HuH-7 (cell line): ENCODE results near the gene GNG7.
"Not testable (repeated sequence)": the region's sequence is repeated elsewhere in the genome, so short reads cannot be mapped to it uniquely, and the experiment has no call there.

Experiments
- DNase-seq: peaks from one replicate; pipeline ENCODE4 v3.0.0; 2011; ENCODE audit warnings: low spot score

Gene GNG7

DNA sequence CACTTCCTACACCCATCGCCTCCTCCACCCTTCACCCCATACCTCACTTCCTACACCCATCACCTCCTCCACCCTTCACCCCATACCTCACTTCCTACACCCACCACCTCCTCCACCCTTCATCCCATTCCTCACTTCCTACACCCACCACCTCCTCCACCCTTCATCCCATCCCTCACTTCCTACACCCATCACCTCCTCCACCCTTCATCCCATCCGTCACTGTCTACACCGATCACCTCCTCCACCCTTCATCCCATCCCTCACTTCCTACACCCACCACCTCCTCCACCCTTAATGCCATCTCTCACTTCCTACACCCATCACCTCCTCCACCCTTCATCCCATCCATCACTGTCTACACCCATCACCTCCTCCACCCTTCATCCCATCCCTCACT is 10.7 kb upstream of the GNG7 start:
- not testable (repeated sequence) for DNase-seq

DNA sequence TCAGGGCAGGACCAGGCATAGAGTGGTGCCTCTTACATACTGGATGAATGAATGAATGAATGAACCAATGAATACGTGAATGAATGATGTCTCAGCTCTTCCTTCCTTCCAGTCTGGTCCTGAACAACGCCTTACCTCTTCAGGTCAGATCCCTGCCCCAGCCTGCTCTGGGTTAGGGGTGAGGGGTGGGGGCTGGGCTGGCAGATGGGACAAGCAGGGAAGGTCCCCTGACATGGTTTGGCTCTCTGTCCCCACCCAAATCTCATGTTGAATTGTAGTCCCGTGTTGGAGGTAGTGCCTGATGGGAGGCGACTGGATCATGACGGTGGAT is 9.3 kb upstream of the GNG7 start:
- DNase-seq, result no peak

DNA sequence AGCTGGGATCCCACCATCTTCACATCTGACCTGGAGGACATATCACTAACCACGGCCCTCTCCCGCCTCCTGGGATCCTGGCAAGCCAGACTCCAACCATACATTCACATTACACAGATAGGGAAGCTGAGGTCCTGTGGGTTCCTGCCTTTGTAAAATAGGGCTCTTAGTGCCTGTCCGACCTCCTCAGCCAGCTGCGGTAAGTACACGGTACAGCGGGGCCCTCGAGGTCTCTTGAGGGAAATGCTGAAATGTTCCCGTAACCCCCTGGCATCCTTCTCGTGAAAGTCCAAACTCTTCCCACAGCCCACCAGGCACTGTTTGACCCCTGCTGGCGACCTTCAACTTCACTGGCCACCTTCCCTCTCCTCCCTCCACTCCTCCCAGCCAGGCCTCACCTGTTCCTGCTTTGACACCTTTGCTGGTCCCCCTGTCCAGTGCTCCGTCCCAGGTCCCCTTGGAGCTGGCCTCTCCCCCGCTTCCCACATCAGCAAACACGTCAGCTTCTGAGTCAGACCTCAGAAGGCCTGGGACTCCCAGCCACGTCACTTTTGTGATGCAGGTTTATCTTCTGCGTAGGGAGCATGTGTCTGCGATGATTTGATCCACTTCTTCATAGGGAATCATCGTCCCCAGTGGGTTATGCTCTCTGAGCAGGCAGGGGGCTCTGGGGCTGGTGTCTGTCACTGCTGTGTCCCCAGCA is 8.8 kb upstream of the GNG7 start:
- DNase-seq, result no peak

DNA sequence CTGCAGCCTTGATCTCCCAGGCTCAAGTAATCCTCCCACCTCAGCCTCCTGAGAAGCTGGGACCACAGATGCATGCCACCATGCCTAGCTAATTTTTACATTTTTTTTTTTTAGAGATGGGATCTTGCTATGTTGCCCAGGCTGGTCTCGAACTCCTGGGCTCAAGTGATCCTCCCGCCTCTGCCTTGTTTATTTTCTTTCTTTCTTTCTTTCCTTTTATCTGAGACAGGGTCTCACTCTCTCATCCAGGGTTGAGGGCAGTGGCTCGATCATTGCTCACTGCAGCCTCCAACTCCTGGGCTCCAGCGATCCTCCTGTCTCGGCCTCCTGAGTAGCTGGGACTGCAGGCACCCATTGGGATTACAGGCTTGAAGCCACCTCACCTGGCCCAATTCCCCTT is 3.8 kb upstream of the GNG7 start:
- no peak for DNase-seq

DNA sequence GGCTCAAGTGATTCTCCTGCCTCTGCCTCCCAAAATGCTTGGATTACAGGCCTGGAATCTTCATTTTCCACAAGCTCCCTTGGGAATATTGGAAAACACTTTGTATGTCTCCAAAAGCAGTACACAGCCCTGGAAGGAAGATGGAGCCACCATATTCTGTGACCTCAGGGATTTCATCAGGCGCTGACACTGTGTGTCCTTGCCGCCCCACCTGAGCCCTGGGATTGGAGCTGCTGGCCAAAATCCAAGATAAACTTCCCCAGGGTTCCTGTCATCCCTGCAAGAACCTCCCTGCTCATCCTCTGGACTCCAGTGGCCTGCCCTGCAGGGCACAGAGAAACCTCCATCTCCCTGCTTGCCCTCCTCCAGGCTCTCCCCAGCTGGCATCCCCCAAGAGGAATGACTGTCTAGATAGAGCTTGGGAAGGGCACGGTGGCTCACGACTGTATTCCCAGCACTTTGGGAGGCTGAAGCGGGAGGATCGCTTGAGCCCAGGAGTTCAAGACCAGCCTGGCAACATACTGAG is 1.3 kb upstream of the GNG7 start:
- no peak for DNase-seq

DNA sequence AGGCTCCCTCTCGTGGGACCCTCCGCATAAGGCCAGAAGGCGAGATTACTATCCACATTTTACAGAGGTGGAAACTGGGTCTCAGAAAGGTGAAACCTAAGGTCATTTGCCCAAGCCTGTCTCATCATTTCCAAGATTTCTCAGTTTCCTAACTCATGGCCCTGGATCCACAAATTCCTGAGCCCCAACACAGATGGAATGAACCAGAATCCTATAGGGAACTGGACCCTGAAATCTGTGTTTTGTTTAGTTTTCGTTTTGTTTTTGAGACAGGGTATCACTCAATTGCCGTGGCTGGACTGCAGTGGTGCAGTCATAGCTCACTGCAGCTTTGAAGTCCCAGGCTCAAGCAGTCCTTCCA is 563 bp upstream of the GNG7 start:
- DNase-seq, result no peak

DNA sequence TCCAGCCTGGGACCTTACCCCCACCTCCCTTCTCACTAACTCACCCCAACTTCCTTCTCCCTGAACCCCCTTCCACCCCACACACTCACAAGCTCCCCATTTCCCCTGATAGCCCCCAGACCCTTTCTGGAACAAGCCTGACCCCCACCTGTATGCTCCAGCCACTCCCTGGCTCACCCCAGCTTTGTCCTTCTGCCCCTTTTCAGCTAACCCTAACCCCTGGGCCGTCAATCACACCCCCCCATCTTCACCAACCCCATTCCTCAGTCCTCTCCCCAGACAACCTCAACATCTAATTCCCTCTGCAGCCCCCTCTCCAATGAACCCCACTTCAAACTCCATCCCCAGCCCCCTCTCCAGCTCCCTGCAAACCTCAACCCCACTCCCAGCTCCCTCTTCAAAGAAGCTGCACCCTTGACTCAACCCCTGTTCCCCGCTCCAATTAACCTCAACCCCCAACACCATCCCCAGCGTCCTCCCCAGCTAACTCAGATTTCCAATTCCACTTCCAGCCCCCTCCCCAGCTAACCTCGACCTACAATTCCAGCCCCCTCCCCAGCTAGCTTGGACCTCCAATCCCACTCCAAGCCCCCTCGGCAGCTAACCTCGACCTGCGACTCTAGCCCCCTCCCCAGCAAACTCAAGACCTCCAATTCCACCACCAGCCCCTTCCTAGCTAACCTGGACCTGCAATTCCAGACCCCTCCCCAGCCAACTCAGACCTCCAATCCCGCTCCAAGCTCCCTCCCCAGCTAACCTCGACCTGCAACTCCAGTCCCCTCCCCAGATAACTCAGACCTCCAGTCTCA is 929 bp downstream of the GNG7 start:
- DNase-seq, result no peak

DNA sequence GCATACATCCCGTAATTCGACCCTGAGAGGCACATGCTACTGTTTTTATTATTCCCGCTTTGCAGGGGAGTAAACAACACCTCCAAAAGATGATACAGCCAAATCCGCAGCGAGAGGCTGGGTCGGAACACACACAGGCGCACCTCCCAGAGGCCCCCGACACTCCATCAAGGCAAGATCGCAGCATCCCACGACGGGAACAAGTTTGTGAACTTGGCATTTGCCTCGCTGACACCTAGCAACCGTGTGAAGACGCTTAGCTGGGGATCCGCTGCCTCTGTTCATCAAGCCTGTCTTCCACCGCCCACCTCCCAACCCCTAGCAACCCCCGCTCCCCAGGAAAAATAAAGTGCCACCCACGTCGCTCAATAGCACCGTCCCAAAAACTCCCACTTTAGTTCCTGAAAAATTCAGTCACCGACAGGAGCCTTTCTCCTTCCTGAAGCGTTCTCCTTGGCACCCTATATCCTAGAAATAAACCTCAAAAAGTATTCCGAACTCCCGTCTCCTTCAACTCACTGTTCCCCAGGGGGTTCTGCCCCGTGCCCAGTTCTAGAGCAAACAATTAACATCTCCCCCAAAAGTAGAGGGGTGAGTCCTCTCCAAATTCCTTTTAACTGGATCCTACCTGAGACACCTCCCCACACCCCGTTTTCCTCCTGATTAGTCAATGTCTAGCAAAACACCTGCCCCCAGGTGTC is 1.7 kb downstream of the GNG7 start:
- no peak for DNase-seq

DNA sequence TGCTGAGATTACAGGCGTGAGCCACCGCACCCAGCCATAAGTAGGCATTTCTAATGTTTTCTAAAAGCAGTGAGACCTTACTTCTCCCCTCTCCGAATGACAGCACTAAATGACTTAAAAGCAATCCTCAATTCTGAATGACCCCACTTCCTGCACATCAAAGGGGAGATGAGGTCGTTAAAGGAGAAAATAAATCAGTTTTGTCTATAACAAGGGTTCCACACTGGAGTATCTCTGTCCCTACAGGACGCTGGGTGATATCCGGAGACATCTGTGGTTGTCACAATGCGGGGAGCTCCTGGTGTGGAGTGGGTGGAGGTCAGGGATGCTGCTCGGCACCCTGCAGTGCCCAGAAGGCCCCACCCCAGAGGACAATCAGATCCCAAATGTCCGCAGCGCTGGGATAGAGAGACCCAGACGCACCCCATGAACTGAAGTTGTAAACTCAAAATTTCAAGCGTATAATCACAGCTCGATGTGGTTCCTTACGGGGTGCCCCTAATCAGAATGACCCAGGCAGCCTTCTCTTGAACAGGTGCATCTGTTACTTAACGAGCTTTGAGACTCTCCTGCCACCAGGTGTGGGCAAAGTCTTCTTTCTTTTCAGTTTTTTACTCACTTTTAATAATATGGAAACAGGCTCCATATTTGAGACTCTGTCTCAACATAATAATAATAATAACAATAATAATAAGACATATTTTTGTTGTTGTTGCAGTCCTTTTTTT is 2.9 kb downstream of the GNG7 start:
- DNase-seq, result no peak

DNA sequence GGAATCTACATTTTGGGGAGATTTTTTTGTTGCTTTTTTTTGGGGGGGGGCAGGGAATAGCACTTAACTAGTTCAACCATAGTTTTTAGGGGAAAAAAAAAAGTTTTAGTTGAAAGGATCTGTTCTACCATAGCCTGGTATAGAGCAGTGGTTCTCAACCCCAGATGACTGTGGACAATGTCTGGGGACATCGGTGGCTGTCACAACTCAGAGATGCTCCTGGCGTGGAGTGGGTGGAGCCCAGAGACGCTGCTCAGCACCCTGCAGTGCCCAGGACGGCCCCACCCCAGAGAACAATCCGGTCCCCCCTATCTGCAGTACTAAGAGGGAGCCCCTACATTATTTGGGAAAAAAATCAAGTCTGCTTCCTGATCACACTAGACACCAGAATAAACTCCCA is 8.3 kb downstream of the GNG7 start:
- DNase-seq, result no peak

DNA sequence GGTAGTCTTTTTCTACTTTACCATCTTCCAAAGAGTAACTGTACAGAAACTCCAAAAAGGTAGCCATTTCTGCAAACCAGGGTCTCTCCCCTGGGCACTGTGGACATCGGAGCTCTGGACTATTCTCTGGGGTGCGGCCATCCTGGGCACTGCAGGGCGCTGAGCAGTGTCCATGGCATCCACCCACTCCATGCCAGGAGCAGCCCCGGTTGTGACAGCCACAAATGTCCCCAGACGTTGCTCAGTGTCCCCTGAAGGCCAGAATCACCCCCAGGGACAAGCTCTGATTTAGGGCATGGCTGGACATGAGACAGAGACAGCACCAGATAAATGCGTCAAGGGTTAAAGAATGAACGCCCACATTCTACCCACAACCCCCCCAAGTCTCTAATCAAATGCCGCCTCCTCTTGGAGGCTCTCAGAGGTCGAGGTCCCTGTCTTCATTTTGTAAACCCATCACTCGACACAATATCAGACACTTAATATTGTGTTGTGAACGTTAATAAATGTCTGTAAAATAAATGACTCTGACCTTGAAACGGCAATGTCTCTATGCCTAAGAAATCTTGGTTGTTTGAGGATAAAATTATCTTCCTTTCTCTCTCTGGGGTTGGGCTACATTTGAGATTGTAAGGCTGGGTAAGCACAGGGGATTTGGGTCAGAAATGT is 8.9 kb downstream of the GNG7 start:
- DNase-seq, result no peak

DNA sequence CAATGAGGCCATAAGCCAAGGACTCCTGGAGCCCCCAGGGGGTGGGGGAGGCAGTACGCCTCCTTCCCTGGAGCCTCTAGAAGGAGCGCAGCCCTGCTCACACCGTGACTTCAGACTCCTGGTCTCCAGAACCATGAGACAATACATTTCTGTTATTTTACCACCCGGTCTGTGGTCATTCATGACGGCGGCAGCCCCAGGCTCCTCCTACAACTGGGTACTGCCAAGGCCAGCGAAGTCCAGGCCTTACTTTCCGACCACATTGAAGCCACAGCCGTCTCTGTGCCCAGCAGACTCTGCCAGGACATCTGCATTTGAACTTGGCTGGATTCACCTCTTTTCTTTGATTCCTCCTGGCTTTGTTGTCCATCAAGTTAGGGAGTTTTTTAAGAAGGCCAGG is 10.5 kb downstream of the GNG7 start:
- no peak for DNase-seq

DNA sequence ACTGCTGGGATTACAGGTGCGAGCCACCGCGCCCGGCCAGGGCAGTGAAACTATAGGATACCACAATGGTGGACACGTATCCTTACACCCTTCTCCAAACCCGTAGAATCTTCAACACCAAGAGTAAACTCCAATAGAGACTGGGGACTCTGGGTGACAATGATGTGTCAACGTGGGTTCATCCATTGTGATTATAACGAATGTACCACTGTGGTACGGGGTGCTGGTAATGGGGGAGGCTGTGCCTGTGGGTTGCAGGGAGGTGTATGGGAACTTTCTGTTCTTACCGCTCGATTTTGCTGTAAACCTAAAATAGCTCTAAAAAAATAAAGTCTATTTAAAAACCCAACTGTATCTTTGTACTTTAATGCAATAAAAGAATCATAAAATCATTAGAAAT is 11.6 kb downstream of the GNG7 start:
- DNase-seq, result no peak

DNA sequence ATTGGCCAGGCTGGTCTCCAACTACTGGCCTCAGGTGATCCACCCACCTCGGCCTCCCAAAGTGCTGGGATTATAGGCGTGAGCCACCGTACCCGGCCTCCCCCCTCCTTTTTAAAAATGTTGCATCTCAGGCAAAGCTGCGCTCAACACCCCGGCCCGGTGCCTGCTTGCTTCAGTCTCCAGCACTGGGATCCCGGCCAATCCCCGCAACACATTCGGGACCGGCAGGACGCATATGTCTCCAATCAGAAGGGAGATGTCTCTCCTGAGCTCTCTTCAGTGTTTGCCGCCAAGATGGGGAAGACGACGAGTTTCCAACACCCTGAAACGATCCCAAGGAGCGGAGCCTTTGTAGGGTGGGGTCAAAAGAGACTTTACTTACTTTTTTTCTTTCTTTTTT is 16.1 kb downstream of the GNG7 start:
- no peak for DNase-seq

DNA sequence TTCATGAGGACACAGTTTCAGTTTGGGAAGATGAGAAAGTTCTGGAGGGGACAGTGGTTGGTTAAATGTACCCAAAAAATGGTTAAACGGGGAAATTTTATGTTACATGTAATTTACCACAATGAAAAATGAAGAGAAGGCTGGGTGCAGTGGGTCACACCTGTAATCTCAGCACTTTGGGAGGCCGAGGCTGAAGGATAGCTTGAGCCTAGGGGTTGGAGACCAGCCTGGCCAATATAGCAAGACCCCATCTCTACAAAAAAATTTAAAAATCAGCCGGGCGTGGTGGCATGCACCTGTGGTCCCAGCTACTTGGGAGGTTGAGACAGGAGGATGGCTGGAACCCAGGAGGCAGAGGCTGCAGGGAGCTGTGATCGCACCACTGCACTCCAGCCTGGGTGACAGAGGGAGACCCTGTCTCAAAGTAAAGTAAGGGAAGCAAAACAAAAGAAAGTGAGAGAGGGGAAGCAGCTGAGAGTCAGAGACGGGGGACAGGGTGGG is 17.2 kb downstream of the GNG7 start:
- DNase-seq, result no peak

DNA sequence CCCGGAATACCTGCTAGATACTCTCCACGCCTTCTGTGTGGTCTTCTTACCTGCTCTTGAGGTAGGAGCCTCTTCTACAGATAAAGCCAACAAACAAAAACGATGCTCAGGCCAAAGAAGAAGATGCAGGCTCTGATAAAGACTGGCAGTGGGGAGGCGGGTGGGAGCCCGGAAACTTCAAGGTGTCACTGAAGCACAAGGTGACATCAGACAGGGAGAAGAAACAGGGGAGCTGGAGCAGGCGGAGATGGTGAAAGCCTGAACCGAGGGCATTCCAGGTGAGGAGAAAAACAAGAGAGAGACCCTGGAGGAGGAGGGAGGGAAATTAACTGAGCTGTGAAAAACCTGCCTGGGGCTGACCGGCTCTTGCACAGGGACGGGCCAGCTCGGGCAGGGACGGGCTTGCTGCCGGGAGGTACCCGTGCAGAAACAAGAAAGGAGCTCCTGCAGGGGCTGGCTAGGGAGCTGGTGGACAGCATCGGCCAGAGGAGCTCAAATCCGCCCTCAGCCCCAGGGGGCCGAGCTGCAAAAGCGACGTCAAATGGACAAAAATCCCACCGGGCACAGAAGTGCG is 19.0 kb downstream of the GNG7 start:
- no peak for DNase-seq

DNA sequence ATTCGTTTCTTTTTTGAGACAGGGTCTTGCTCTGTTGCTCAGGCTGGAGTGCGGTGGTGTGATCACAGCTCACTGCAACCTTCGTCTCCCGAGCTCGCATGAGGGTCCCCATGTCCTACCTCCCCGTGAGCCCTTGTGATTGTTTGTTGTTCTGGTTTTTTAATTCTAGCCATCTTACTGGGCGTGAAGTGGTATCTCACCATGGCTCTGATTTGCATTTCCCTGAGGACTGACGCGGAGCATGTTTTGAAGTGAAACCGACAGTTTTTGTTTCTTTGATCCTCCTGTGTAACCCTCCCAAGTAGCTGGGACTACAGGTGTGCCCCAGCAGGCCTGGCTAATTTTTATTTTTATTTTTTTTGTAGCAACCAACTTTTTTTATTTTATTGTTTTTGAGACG is 21.7 kb downstream of the GNG7 start:
- DNase-seq, result no peak

DNA sequence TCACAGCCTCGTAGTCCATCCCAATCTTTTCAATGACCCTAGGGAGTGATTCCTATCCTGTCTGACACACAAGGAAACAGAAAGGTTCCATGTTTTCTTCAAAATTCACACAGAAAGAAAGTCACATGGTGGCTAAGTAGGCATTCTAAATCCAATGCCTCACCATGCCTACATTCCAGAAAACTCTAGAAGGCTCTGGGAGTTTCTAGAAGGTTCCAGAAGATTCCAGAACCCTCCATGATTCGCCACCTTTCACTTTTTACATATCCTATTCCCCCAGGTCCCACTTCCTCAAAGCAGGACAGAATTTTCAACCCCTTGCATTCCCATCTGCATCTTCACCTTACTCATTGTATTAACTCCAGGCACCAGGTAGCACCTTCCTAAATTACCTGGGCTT is 23.1 kb downstream of the GNG7 start:
- DNase-seq, result no peak

DNA sequence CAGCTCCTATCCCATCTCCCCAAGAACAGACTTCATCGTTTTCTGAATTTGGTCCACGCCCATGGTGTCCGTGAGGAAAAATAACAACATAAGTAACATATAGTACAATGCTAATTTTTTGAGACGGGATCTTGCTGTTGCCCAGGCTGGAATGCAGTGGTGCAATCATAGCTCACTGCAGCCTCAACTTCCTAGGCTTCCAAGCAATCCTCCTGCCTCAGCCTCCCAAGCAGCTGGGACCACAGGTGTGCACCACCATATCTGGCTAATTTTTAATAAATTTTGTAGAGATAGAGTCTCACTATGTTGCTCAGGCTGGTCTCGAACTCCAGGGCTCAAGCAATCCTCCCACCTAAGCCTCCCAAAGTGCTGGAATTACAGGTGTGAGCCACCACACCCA is 23.5 kb downstream of the GNG7 start:
- DNase-seq, result not testable (repeated sequence)

DNA sequence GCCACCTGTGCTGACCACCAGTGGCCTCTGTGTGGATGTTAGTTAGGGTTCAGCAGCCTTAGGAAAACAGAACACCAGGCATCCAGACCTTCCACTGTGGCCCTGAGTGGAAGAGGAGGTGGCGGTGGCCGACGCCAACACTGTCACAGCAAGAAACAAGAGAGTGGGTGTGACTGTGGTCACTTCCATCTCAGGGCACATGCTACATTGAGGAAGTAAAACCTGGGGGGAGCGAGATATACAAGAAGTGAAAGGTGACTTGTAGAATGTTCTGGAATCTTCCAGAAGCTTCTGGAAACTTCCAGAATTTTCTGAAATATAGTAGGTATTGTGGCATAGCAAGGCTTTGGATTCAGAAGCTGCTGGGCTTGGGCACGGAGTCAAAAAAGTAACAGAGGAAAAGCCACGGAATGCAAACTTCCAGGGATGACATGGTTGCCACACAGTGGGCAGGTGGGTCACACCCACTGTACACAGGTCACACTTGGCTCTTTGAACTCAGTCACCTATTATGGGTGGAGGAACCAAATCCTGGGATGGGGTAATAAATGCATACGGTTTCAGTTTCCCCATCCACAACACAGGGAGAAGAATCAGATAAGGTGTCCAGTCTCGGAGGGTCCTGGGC is 24.3 kb downstream of the GNG7 start:
- DNase-seq, result no peak

DNA sequence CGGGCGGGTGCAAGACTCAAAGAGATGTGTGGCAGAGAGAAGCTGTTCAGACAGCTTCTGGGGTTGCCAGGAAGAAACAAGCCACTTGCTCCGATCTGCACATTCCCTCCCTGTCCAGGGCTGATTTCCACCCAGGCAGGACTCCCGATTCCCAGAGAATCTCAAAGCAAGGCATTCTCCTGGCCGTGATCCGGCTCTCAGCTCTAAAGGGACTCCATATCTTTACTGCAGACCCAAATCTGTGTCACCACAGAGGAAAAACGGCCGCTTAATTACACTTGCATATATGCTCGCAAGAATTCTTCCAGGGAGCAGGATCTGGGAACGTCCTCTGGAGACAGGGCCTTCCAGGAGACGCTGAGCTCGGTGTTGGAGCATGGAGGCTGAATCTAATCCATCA is 25.7 kb downstream of the GNG7 start:
- no peak for DNase-seq
